OCI-LY1 (cell line): Measurements from ENCODE around the gene STX2.

Source experiments
- H2AFZ ChIP-seq: fragments of 200-600 bp; sonication (generic), shearing (Covaris generic); 2 replicates; pipeline ENCODE4 v1.6.0; 2014; ENCODE audit warnings: antibody characterized with exemption, mild to moderate bottlenecking, low read length
- H3F3A ChIP-seq: fragments of 200-600 bp; sonication (generic), shearing (Covaris generic); 2 replicates; pipeline ENCODE4 v1.6.0; 2014; ENCODE audit warnings: mild to moderate bottlenecking, antibody characterized with exemption, low read length, moderate library complexity; ENCODE audit not compliant: insufficient read depth
- H3K27ac ChIP-seq: fragments of 200-600 bp; sonication (generic); 2 replicates; pipeline ENCODE4 v1.5.1; 2014; ENCODE audit warnings: low read length, mixed run types, mild to moderate bottlenecking, low read depth; ENCODE audit not compliant: poor library complexity, severe bottlenecking
- H3K27me3 ChIP-seq: fragments of 200-600 bp; sonication (generic); 2 replicates; pipeline ENCODE4 v1.6.0; 2014; ENCODE audit warnings: antibody characterized with exemption, mild to moderate bottlenecking, low read length, moderate library complexity; ENCODE audit not compliant: insufficient read depth
- H3K36me3 ChIP-seq: fragments of 200-600 bp; sonication (generic); 2 replicates; pipeline ENCODE4 v1.6.1; 2014; ENCODE audit warnings: mild to moderate bottlenecking, antibody characterized with exemption, low read length, moderate library complexity, mixed read lengths; ENCODE audit not compliant: insufficient read depth
- H3K4me1 ChIP-seq: fragments of 200-600 bp; sonication (generic); 2 replicates; pipeline ENCODE4 v1.5.1; 2014; ENCODE audit warnings: mild to moderate bottlenecking, low read length, moderate library complexity; ENCODE audit not compliant: insufficient read depth, severe bottlenecking
- H3K4me2 ChIP-seq: fragments of 200-600 bp; sonication (generic), shearing (Covaris generic); 2 replicates; pipeline ENCODE4 v1.6.1; 2014; ENCODE audit warnings: low read length
- H3K4me3 ChIP-seq: fragments of 200-600 bp; sonication (generic); 2 replicates; pipeline ENCODE4 v1.5.1; 2014; ENCODE audit warnings: low read length, low read depth, mild to moderate bottlenecking, mixed read lengths; ENCODE audit not compliant: poor library complexity, severe bottlenecking
- H3K79me2 ChIP-seq: fragments of 200-600 bp; shearing (Covaris generic); 2 replicates; pipeline ENCODE4 v1.6.1; 2016; ENCODE audit warnings: mixed run types, low read length, mixed read lengths; ENCODE audit not compliant: insufficient read depth
- H3K9ac ChIP-seq: fragments of 200-600 bp; sonication (generic), shearing (Covaris generic); 2 replicates; pipeline ENCODE4 v1.6.1; 2014; ENCODE audit warnings: mild to moderate bottlenecking, low read length, mixed read lengths
- H3K9me2 ChIP-seq: fragments of 200-600 bp; sonication (generic), shearing (Covaris generic); 2 replicates; pipeline ENCODE4 v1.6.1; 2014; ENCODE audit warnings: low read depth, mild to moderate bottlenecking, low read length, mixed read lengths
- H3K9me3 ChIP-seq: fragments of 200-600 bp; shearing (Covaris generic); 2 replicates; pipeline ENCODE4 v1.6.1; 2014; ENCODE audit warnings: low read length, mixed read lengths
- H4K20me1 ChIP-seq: fragments of 200-600 bp; sonication (generic), shearing (Covaris generic); 2 replicates; pipeline ENCODE4 v1.6.0; 2016; ENCODE audit warnings: mild to moderate bottlenecking, low read length; ENCODE audit not compliant: insufficient read depth
- CTCF ChIP-seq: fragments of 200-600 bp; sonication (generic), shearing (Covaris generic); IDR thresholded peaks from 2 replicates; pipeline ENCODE4 v1.5.1; 2017; ENCODE audit warnings: mild to moderate bottlenecking, antibody characterized with exemption, low read length, moderate library complexity, mixed read lengths
- EZH2 ChIP-seq: fragments of 200-600 bp; sonication (generic), shearing (Covaris generic); IDR thresholded peaks from 2 replicates; pipeline ENCODE4 v1.8.0; 2017; ENCODE audit warnings: borderline replicate concordance, mixed run types, mild to moderate bottlenecking, antibody characterized with exemption, low read length, moderate library complexity, mixed read lengths

The STX2 gene

GRCh38 chr12:130819681-130820080 lies 19.4 kb downstream of the STX2 start:
- peaks cover 26% of the 10 kb centered on the region for H3K36me3 ChIP-seq
- H3K9me3 ChIP-seq: no peaks in the 10 kb centered on the region
- H3K27me3 ChIP-seq: no peaks in the 10 kb centered on the region
- no peak overlapping the region for H3K4me3 ChIP-seq
- H4K20me1 ChIP-seq: no peaks in the 10 kb centered on the region
- H3K9me2 ChIP-seq: no peaks in the 10 kb centered on the region
- TF ChIP-seq CTCF (no peak), EZH2 (no peak)
- no peak overlapping the region for H2AFZ ChIP-seq
- H3K79me2 ChIP-seq: no peaks in the 10 kb centered on the region
- H3K27ac ChIP-seq: no peak overlapping the region
- peaks cover 4% of the 10 kb centered on the region; the same call in 1 of the 2 replicates for H3F3A ChIP-seq
- peaks cover 54% of the 10 kb centered on the region for H3K4me1 ChIP-seq
- no peak overlapping the region for H3K4me2 ChIP-seq
- H3K9ac ChIP-seq: no peak overlapping the region

GRCh38 chr12:130818635-130819576 lies 20.1 kb downstream of the STX2 start:
- H2AFZ ChIP-seq: no peak overlapping the region
- peak overlapping the region; percentile 30; the same call in 1 of the 2 replicates for H3K9ac ChIP-seq
- H3K4me3 ChIP-seq: peak overlapping the region; percentile 49
- no peaks in the 10 kb centered on the region for H3K9me3 ChIP-seq
- H4K20me1 ChIP-seq: no peaks in the 10 kb centered on the region
- peak overlapping the region; percentile 51 for H3K4me2 ChIP-seq
- H3F3A ChIP-seq: peaks cover 4% of the 10 kb centered on the region; the same call in 1 of the 2 replicates
- peaks cover 26% of the 10 kb centered on the region for H3K36me3 ChIP-seq
- no peaks in the 10 kb centered on the region for H3K27me3 ChIP-seq
- no peaks in the 10 kb centered on the region for H3K9me2 ChIP-seq
- no peaks in the 10 kb centered on the region for H3K79me2 ChIP-seq
- peaks cover 62% of the 10 kb centered on the region for H3K4me1 ChIP-seq
- peak overlapping the region; percentile 28 for H3K27ac ChIP-seq
- TF ChIP-seq EZH2 (no peak), CTCF (peak; percentile 75)

GRCh38 chr12:130818272-130818634 lies 20.8 kb downstream of the STX2 start:
- H3F3A ChIP-seq: peaks cover 4% of the 10 kb centered on the region; the same call in 1 of the 2 replicates
- no peaks in the 10 kb centered on the region for H4K20me1 ChIP-seq
- H2AFZ ChIP-seq: no peak overlapping the region
- H3K4me1 ChIP-seq: peaks cover 68% of the 10 kb centered on the region
- no peaks in the 10 kb centered on the region for H3K9me3 ChIP-seq
- H3K79me2 ChIP-seq: no peaks in the 10 kb centered on the region
- no peak for TF ChIP-seq EZH2
- no peak for TF ChIP-seq CTCF
- H3K9ac ChIP-seq: peak overlapping the region; percentile 30; the same call in 1 of the 2 replicates
- no peaks in the 10 kb centered on the region for H3K9me2 ChIP-seq
- peak overlapping the region; percentile 28 for H3K27ac ChIP-seq
- H3K36me3 ChIP-seq: peaks cover 21% of the 10 kb centered on the region
- peak overlapping the region; percentile 51 for H3K4me2 ChIP-seq
- H3K4me3 ChIP-seq: peak overlapping the region; percentile 49
- H3K27me3 ChIP-seq: no peaks in the 10 kb centered on the region
